GM12878 (cell line): ENCODE measurements around the gene ARHGEF26. TPM values are rescaled to one million over a fixed set of nuclear protein-coding genes. Genes with fewer than 3 reads are reported as not detected.

Experiments
- ATAC-seq: fragments of 200-7000 bp; cut with Tn5 transposase; 3 replicates; pipeline ENCODE4 v1.9.1; 2020; ENCODE audit warnings: mild to moderate bottlenecking, moderate library complexity
- BruUV-seq: library from RNA; stranded (reverse); fragments of 400-500 nt; replicated peaks from 2 replicates; lab custom pipeline; 2021; lab: Mats Ljungman, UMichigan
- CTCF ChIA-PET: fragments of 300-600 bp; sonication (Branson Sonifier 250); formaldehyde crosslinking; extraction: SDS; loops from one replicate; lab custom pipeline; 2021; ENCODE audit warnings: inconsistent platforms; lab: Yijun Ruan, JAX
- POLR2A ChIA-PET: fragments of 350-600 bp; formaldehyde crosslinking; extraction: SDS; loops from one replicate; lab custom pipeline; 2021; ENCODE audit warnings: inconsistent platforms; lab: Charles Lee
- RAD21 ChIA-PET: fragments of 300-600 bp; sonication (Branson Sonifier 250); formaldehyde crosslinking; loops from one replicate; lab custom pipeline; 2023; ENCODE audit warnings: antibody characterized with exemption; ENCODE audit not compliant: unreplicated experiment; lab: Charles Lee
- SMC1A ChIA-PET: fragments of 300-600 bp; sonication (Branson Sonifier 250); formaldehyde crosslinking; loops from one replicate; lab custom pipeline; 2023; ENCODE audit not compliant: unreplicated experiment, uncharacterized antibody; lab: Charles Lee
- DNase-seq: peaks from one replicate; pipeline ENCODE4 v3.0.0-alpha.2; 2011; ENCODE audit warnings: low read depth, low spot score
- FAIRE-seq: peaks from 3 replicates; lab custom pipeline; 2011; peaks lifted over from hg19 to GRCh38; lab: Jason Lieb, UNC
- H2AFZ ChIP-seq: 2 replicates; pipeline ENCODE4 v1.6.0; 2011; ENCODE audit warnings: low read depth, low read length, control low read depth; ENCODE audit not compliant: control insufficient read depth
- H3K27ac ChIP-seq: 2 replicates; pipeline ENCODE4 v1.5.1; 2011; ENCODE audit warnings: control low read depth; ENCODE audit not compliant: control insufficient read depth, insufficient read depth
- H3K27me3 ChIP-seq, 2 experiments: replicated peaks in 1 of 2; 2 replicates each; pipeline versions ENCODE4 v1.6.0 to v1.6.1; 2011; ENCODE audit warnings: low read length in 1 of 2; ENCODE audit not compliant: control insufficient read depth in 2 of 2, insufficient read depth in 2 of 2
- H3K36me3 ChIP-seq, 2 experiments: 2 replicates each; pipeline ENCODE4 v1.5.1; 2011; ENCODE audit warnings: low read length in 1 of 2; ENCODE audit not compliant: control insufficient read depth in 2 of 2, insufficient read depth in 2 of 2
- H3K4me1 ChIP-seq: 2 replicates; pipeline ENCODE4 v1.6.1; 2011; ENCODE audit warnings: mild to moderate bottlenecking, low read length, moderate library complexity, mixed read lengths; ENCODE audit not compliant: control insufficient read depth, insufficient read depth
- H3K4me2 ChIP-seq: 2 replicates; pipeline ENCODE4 v1.6.0; 2011; ENCODE audit warnings: control low read depth; ENCODE audit not compliant: control insufficient read depth, insufficient read depth
- H3K4me3 ChIP-seq: fragments of 200-600 bp; sonication (generic); 2 replicates; pipeline ENCODE4 v1.5.1; 2016
- H3K79me2 ChIP-seq: 2 replicates; pipeline ENCODE4 v1.6.0; 2011; ENCODE audit warnings: low read length; ENCODE audit not compliant: control insufficient read depth, insufficient read depth
- H3K9ac ChIP-seq: 2 replicates; pipeline ENCODE4 v1.8.0; 2011; ENCODE audit warnings: low read length, control low read depth, mixed read lengths; ENCODE audit not compliant: control insufficient read depth, insufficient read depth
- H3K9me3 ChIP-seq: replicated peaks from 3 replicates; pipeline ENCODE4 v1.5.1; 2011; ENCODE audit warnings: mild to moderate bottlenecking, low read length; ENCODE audit not compliant: control insufficient read depth, insufficient read depth
- H4K20me1 ChIP-seq: 2 replicates; pipeline ENCODE4 v1.6.0; 2011; ENCODE audit not compliant: control insufficient read depth, insufficient read depth
- E2F8 ChIP-seq: fragments of 450-650 bp; IDR thresholded peaks from 2 replicates; pipeline ENCODE4 v1.6.1; 2018; ENCODE audit warnings: mild to moderate bottlenecking, low read depth, moderate library complexity; ENCODE audit not compliant: partially characterized antibody
- MEF2A ChIP-seq: IDR thresholded peaks from 2 replicates; pipeline ENCODE4 v1.6.1; 2011; ENCODE audit warnings: low read depth, mild to moderate bottlenecking, low read length, moderate library complexity; ENCODE audit not compliant: insufficient read depth
- MYB ChIP-seq: fragments of 150-350 bp; IDR thresholded peaks from 2 replicates; pipeline ENCODE4 v1.6.1; 2014; ENCODE audit warnings: mild to moderate bottlenecking, low read depth, low read length, borderline replicate concordance
- RB1 ChIP-seq: fragments of 450-650 bp; formaldehyde crosslinking; IDR thresholded peaks from 2 replicates; pipeline ENCODE4 v1.6.1; 2017; ENCODE audit warnings: mild to moderate bottlenecking, borderline replicate concordance
- SMC3 ChIP-seq: IDR thresholded peaks from 2 replicates; pipeline ENCODE4 v1.6.1; 2011; ENCODE audit warnings: low read length, improper control_type of control experiment, borderline replicate concordance
- SPI1 ChIP-seq: IDR thresholded peaks from 2 replicates; pipeline ENCODE4 v1.6.1; 2011; ENCODE audit warnings: low read depth, mild to moderate bottlenecking, low read length, moderate library complexity, borderline replicate concordance; ENCODE audit not compliant: insufficient read depth
- SUPT20H ChIP-seq: IDR thresholded peaks from 2 replicates; pipeline ENCODE4 v1.6.1; 2011; ENCODE audit warnings: low read depth, mild to moderate bottlenecking, low read length, moderate library complexity, borderline replicate concordance; ENCODE audit not compliant: control insufficient read depth
- USF1 ChIP-seq: IDR thresholded peaks from 2 replicates; pipeline ENCODE4 v1.6.1; 2011; ENCODE audit warnings: borderline replicate concordance, low read depth, mild to moderate bottlenecking, moderate library complexity, mixed read lengths, low read length; ENCODE audit not compliant: insufficient read depth; ENCODE audit errors: extremely low read length
- ZNF217 ChIP-seq: fragments of 450-650 bp; IDR thresholded peaks from 2 replicates; pipeline ENCODE4 v1.6.1; 2017; ENCODE audit warnings: antibody characterized with exemption, mild to moderate bottlenecking
- WGBS: methylation state at CpG from one replicate; pipeline ENCODE4 v1.1.6; 2016; ENCODE audit warnings: low lambda C conversion rate; ENCODE audit not compliant: insufficient replicate concordance, insufficient coverage; ENCODE audit errors: missing lambda C conversion rate; 5-methylcytosine and 5-hydroxymethylcytosine counted together
- in situ Hi-C: fragments of 300-500 bp; cut with MboI; formaldehyde crosslinking; loops from 9 replicates; pipeline ENCODE4 v1.14.3; 2018; ENCODE audit warnings: mixed read lengths
- intact Hi-C: fragments of 100-400 bp; cut with micrococcal nuclease; formaldehyde crosslinking; loops from one replicate; pipeline ENCODE4 v1.14.2; 2022; ENCODE audit not compliant: unreplicated experiment
- polyA plus RNA-seq, 11 experiments: library from polyadenylated mRNA; depleted of rRNA in 4 of 11; unstranded in 6 of 11; stranded (reverse) in 5 of 11; fragments of >200 nt; fragmentation: Nextera tagmentation in 4 of 11; fragmentation: Illumina TruSeq in 1 of 11; extraction: Ambion mirVana in 4 of 11; extraction: Trizol in 1 of 11; gene quantifications; 1 replicate in 1 of 11; 2 replicates in 10 of 11; pipeline versions ENCODE4 v1.2.1 to v1.2.3, GENCODE V29; 2011 to 2016; ENCODE audit warnings: inconsistent platforms in 2 of 11, missing spikeins in 2 of 11, low read depth in 1 of 11
- total RNA-seq, 4 experiments: library from RNA; depleted of rRNA in 3 of 4; stranded (reverse); fragments of >200 nt in 3 of 4; fragmentation: Illumina TruSeq in 1 of 4; extraction: Trizol in 1 of 4; gene quantifications; 2 replicates each; pipeline versions ENCODE4 v1.2.1 to v1.2.3, GENCODE V29; 2013 to 2021

Gene ARHGEF26
- total and polyA plus RNA-seq, 10 of the 15 experiments (the other 5 are each of a cell fraction or from before 2014, with no cell fraction given) = 0.02 to 0.47 (median 0.05) TPM; not detected in 1

GRCh38 chr3:154101250-154101649, 19.9 kb upstream of the ARHGEF26 start:
- FAIRE-seq (no peak), ATAC-seq (no peak)
- Histone ChIP-seq H3K79me2 (no peaks in the 10 kb centered on the region), H3K4me2 (no peak overlapping the region), H3K27me3 (no peaks in the 10 kb centered on the region), H4K20me1 (no peaks in the 10 kb centered on the region), H3K4me1 (no peaks in the 10 kb centered on the region), H3K9me3 (no peaks in the 10 kb centered on the region), H2AFZ (no peak overlapping the region), H3K36me3 (no peaks in the 10 kb centered on the region), H3K9ac (no peak overlapping the region), H3K27ac (no peak overlapping the region), H3K4me3 (no peak overlapping the region)
- ChIA-PET RAD21 (no interaction called here), SMC1A (interaction anchor here (0.8 kb wide), 1 partner anchor 15 kb away, joined by 3 read pairs; no protein-coding TSS in a partner anchor), CTCF (no interaction called here), POLR2A (no interaction called here)
- in situ Hi-C loops (no loop called here), intact Hi-C loops (no loop called here)
- WGBS = 0% methylated on average over 2 of the region's 2 CpGs
- no TSS peak for BruUV-seq
- TF ChIP-seq E2F8 = no peak
- TF ChIP-seq, all 136 proteins: peak for 0
- DNase-seq = no peak

- RAD21 ChIA-PET = interaction anchor here (1.1 kb wide), 1 partner anchor 11 kb away, joined by 3 read pairs; no protein-coding TSS in a partner anchor
- TF ChIP-seq MYB (no peak), RB1 (no peak), ZNF217 (no peak), SUPT20H (no peak), MEF2A (no peak), SPI1 (no peak), SMC3 (no peak), USF1 (no peak)
These were observed 19.0 kb upstream of the ARHGEF26 start for GRCh38 chr3:154102225-154102624.

More at GRCh38 chr3:154102225-154102624, 19.0 kb upstream of the ARHGEF26 start:
- Histone ChIP-seq H3K9me3 (no peaks in the 10 kb centered on the region), H3K27me3 (no peaks in the 10 kb centered on the region), H3K4me2 (no peak overlapping the region), H4K20me1 (no peaks in the 10 kb centered on the region), H3K36me3 (no peaks in the 10 kb centered on the region), H3K79me2 (no peaks in the 10 kb centered on the region), H2AFZ (no peak overlapping the region), H3K27ac (no peak overlapping the region), H3K4me1 (no peaks in the 10 kb centered on the region), H3K4me3 (no peak overlapping the region), H3K9ac (no peak overlapping the region)
- ChIA-PET CTCF (no interaction called here), SMC1A (interaction anchor here (0.6 to 0.8 kb wide), 2 partner anchors 16 to 23 kb away, joined by 3 read pairs; no protein-coding TSS in a partner anchor), POLR2A (no interaction called here)
- ATAC-seq = no peak
- no peak for DNase-seq
- no TSS peak for BruUV-seq
- intact Hi-C loops = no loop called here
- in situ Hi-C loops = no loop called here
- FAIRE-seq = no peak
- WGBS = 0% methylated on average over 1 of the region's 1 CpG
